HepG2 (cell line): ENCODE data around the gene AK8. TPM values are rescaled to one million over a fixed set of nuclear protein-coding genes. Genes with fewer than 3 reads are reported as not detected.

Experiments
- ATAC-seq: fragments of 200-7000 bp; cut with Tn5 transposase; 3 replicates; pipeline ENCODE4 v1.9.1; 2020; ENCODE audit warnings: mild to moderate bottlenecking, moderate library complexity
- BruUV-seq: library from RNA; stranded (reverse); fragments of 400-500 nt; replicated peaks from 2 replicates; lab custom pipeline; 2021; lab: Mats Ljungman, UMichigan
- CTCF ChIA-PET: fragments of 300-600 bp; formaldehyde crosslinking; extraction: SDS; loops from one replicate; lab custom pipeline; 2021; ENCODE audit warnings: low total read pairs, inconsistent platforms, low intra/inter-chr PET ratio; lab: Yijun Ruan, JAX
- POLR2A ChIA-PET: fragments of 350-600 bp; sonication (Branson Sonifier 250); formaldehyde crosslinking; loops from one replicate; lab custom pipeline; 2020; ENCODE audit warnings: antibody characterized with exemption, inconsistent platforms; lab: Yijun Ruan, JAX
- DNase-seq: peaks from one replicate; pipeline ENCODE4 v3.0.0-alpha.2; 2015; ENCODE audit warnings: low spot score
- FAIRE-seq: peaks from 3 replicates; lab custom pipeline; 2011; peaks lifted over from hg19 to GRCh38; lab: Jason Lieb, UNC
- H2AFZ ChIP-seq: one replicate; pipeline ENCODE4 v1.6.1; 2011; ENCODE audit warnings: low read length, inconsistent platforms
- H3K27ac ChIP-seq: fragments of 300-600 bp; 3 replicates; pipeline ENCODE4 v1.8.0; 2011; ENCODE audit warnings: mixed run types, mild to moderate bottlenecking, mixed read lengths, low read length, inconsistent platforms; ENCODE audit not compliant: insufficient read depth; ENCODE audit errors: extremely low read length
- H3K27me3 ChIP-seq, 2 experiments: fragments of 200-600 bp in 1 of 2; 2 replicates in 1 of 2; 3 replicates in 1 of 2; pipeline versions ENCODE4 v1.6.0 to v1.8.0; 2011; ENCODE audit warnings: low read length in 2 of 2, mild to moderate bottlenecking in 2 of 2, moderate library complexity in 2 of 2, inconsistent platforms in 1 of 2; ENCODE audit not compliant: insufficient read depth in 2 of 2, control insufficient read depth in 1 of 2
- H3K36me3 ChIP-seq, 2 experiments: fragments of 200-600 bp in 1 of 2; replicated peaks in 1 of 2; 2 replicates in 1 of 2; 3 replicates in 1 of 2; pipeline versions ENCODE4 v1.5.1 to v1.8.0; 2011; ENCODE audit warnings: low read length in 2 of 2, inconsistent platforms in 1 of 2; ENCODE audit not compliant: insufficient read depth in 2 of 2, control insufficient read depth in 1 of 2
- H3K4me1 ChIP-seq: 2 replicates; pipeline ENCODE4 v1.5.1; 2012; ENCODE audit warnings: low read length, inconsistent platforms; ENCODE audit not compliant: insufficient read depth
- H3K4me2 ChIP-seq: 2 replicates; pipeline ENCODE4 v1.6.0; 2011; ENCODE audit warnings: low read depth, low read length, inconsistent platforms
- H3K4me3 ChIP-seq, 3 experiments: fragments of 200-600 bp in 1 of 3; sonication (generic), shearing (Covaris generic) in 1 of 3; replicated peaks in 1 of 3; 2 replicates each; pipeline ENCODE4 v1.5.1; 2011 to 2016; ENCODE audit warnings: low read length in 3 of 3, inconsistent platforms in 2 of 3, low read depth in 2 of 3, mild to moderate bottlenecking in 2 of 3, control low read depth in 1 of 3, mixed read lengths in 1 of 3; ENCODE audit not compliant: insufficient read depth in 1 of 3
- H3K79me2 ChIP-seq: one replicate; pipeline ENCODE4 v1.6.1; 2011; ENCODE audit warnings: low read length, inconsistent platforms; ENCODE audit not compliant: insufficient read depth
- H3K9ac ChIP-seq: 2 replicates; pipeline ENCODE4 v1.6.0; 2011; ENCODE audit warnings: mild to moderate bottlenecking, low read depth, low read length, inconsistent platforms; ENCODE audit not compliant: insufficient read depth
- H3K9me3 ChIP-seq: 2 replicates; pipeline ENCODE4 v1.5.1; 2012; ENCODE audit warnings: mild to moderate bottlenecking, low read length
- H4K20me1 ChIP-seq: 2 replicates; pipeline ENCODE4 v1.6.0; 2011; ENCODE audit warnings: inconsistent platforms, mild to moderate bottlenecking, low read length, moderate library complexity; ENCODE audit not compliant: insufficient read depth
- HNF1B ChIP-seq: sonication (generic); formaldehyde crosslinking; IDR thresholded peaks from 2 replicates; pipeline ENCODE4 v1.5.1; 2020; ENCODE audit warnings: mild to moderate bottlenecking, moderate library complexity, missing genetic modification reagents
- HOXA5 ChIP-seq: sonication (generic); formaldehyde crosslinking; IDR thresholded peaks from 2 replicates; pipeline ENCODE4 v1.4.0; 2020; ENCODE audit warnings: missing genetic modification reagents
- MAFK ChIP-seq, 2 experiments: IDR thresholded peaks in 1 of 2; conservative IDR thresholded peaks in 1 of 2; 2 replicates each; pipeline ENCODE4 v1.6.1; 2011; ENCODE audit warnings: improper control_type of control experiment in 2 of 2, low read length in 2 of 2
- MIER3 ChIP-seq: IDR thresholded peaks from 2 replicates; pipeline ENCODE4 v1.6.1; 2016; ENCODE audit warnings: missing compliant biosample characterization, borderline replicate concordance
- NRL ChIP-seq: sonication (generic); formaldehyde crosslinking; IDR thresholded peaks from 2 replicates; pipeline ENCODE4 v1.5.0; 2020; ENCODE audit warnings: missing genetic modification reagents, mild to moderate bottlenecking, moderate library complexity, borderline replicate concordance
- RELA ChIP-seq: sonication (generic); formaldehyde crosslinking; IDR thresholded peaks from 2 replicates; pipeline ENCODE4 v1.4.0; 2020; ENCODE audit warnings: missing genetic modification reagents
- REPIN1 ChIP-seq: sonication (generic); formaldehyde crosslinking; IDR thresholded peaks from 2 replicates; pipeline ENCODE4 v1.8.0; 2022; ENCODE audit warnings: missing genetic modification reagents, low read depth, mild to moderate bottlenecking, borderline replicate concordance
- SALL1 ChIP-seq: sonication (generic); formaldehyde crosslinking; IDR thresholded peaks from 2 replicates; pipeline ENCODE4 v1.8.0; 2022; ENCODE audit warnings: mild to moderate bottlenecking, missing genetic modification reagents
- SCMH1 ChIP-seq: sonication (generic); formaldehyde crosslinking; IDR thresholded peaks from 2 replicates; pipeline ENCODE4 v1.9.0; 2021; ENCODE audit warnings: missing genetic modification reagents, mild to moderate bottlenecking, borderline replicate concordance
- SKIL ChIP-seq: sonication (generic); formaldehyde crosslinking; IDR thresholded peaks from 2 replicates; pipeline ENCODE4 v1.8.0; 2022; ENCODE audit warnings: missing genetic modification reagents, mild to moderate bottlenecking, moderate library complexity, borderline replicate concordance
- SOX6 ChIP-seq, 2 experiments: fragments of 450-650 bp in 1 of 2; sonication (generic) in 1 of 2; formaldehyde crosslinking in 1 of 2; IDR thresholded peaks; 2 replicates each; pipeline versions ENCODE4 v1.4.0 to v1.6.1; 2017 to 2020; ENCODE audit warnings: antibody characterized with exemption in 1 of 2, mild to moderate bottlenecking in 1 of 2, missing genetic modification reagents in 1 of 2
- TCF12 ChIP-seq, 2 experiments: fragments of 450-650 bp in 1 of 2; sonication (generic) in 1 of 2; formaldehyde crosslinking in 1 of 2; IDR thresholded peaks; 2 replicates each; pipeline versions ENCODE4 v1.6.1 to v1.8.0; 2017 to 2022; ENCODE audit warnings: antibody characterized with exemption in 1 of 2, mild to moderate bottlenecking in 1 of 2, missing genetic modification reagents in 1 of 2, moderate library complexity in 1 of 2
- TRIM24 ChIP-seq: sonication (generic); formaldehyde crosslinking; IDR thresholded peaks from 2 replicates; pipeline ENCODE4 v1.8.0; 2022; ENCODE audit warnings: mild to moderate bottlenecking, missing genetic modification reagents
- ZNF224 ChIP-seq: sonication (generic); formaldehyde crosslinking; IDR thresholded peaks from 2 replicates; pipeline ENCODE4 v1.5.0; 2020; ENCODE audit warnings: mild to moderate bottlenecking, missing genetic modification reagents
- ZNF24 ChIP-seq: fragments of 450-650 bp; IDR thresholded peaks from 2 replicates; pipeline ENCODE4 v1.6.1; 2017; ENCODE audit warnings: antibody characterized with exemption, mild to moderate bottlenecking
- WGBS: methylation state at CpG from one replicate; pipeline ENCODE4 v1.1.6; 2017; ENCODE audit warnings: low lambda C conversion rate; 5-methylcytosine and 5-hydroxymethylcytosine counted together
- in situ Hi-C: cut with HindIII; loops from 2 replicates; pipeline ENCODE4 v1.10.0; 2017; ENCODE audit warnings: low pct_unique_long_range_greater_than_20kb; ENCODE audit not compliant: extremely low pct_ligation_motif_present
- intact Hi-C: fragments of 100-400 bp; cut with micrococcal nuclease; formaldehyde crosslinking; loops from one replicate; pipeline ENCODE4 v1.10.0; 2022; ENCODE audit not compliant: unreplicated experiment
- polyA plus RNA-seq, 8 experiments: library from polyadenylated mRNA; depleted of rRNA in 3 of 8; stranded (reverse) in 7 of 8; unstranded in 1 of 8; fragments of >200 nt; fragmentation: Illumina TruSeq in 4 of 8; extraction: Trizol in 4 of 8; gene quantifications; 2 replicates each; pipeline versions ENCODE4 v1.2.1 to v1.2.3, GENCODE V29; 2011 to 2016; ENCODE audit warnings: low read depth in 4 of 8, missing spikeins in 1 of 8, mixed read lengths in 1 of 8; ENCODE audit not compliant: insufficient read depth in 1 of 8
- total RNA-seq, 5 experiments: library from RNA; depleted of rRNA; stranded (reverse); fragments of >200 nt; fragmentation: Illumina TruSeq; extraction: Trizol; gene quantifications; 2 replicates each; pipeline ENCODE4 v1.2.3, GENCODE V29; 2016; ENCODE audit warnings: low read depth in 1 of 5

AK8 gene
- total and polyA plus RNA-seq, 2 of the 13 experiments (the other 11 are each of a cell fraction or from before 2014, with no cell fraction given): 0.11 TPM; not detected in 1

GRCh38 chr9:132769906-132770769 is 107.9 kb downstream of the AK8 start (continued):
- TF ChIP-seq MIER3 (0 out of 2 replicates have a peak, but pooled peaks have one; percentile 25), SKIL (CRISPR knock-in tag) (0 out of 2 replicates have a peak, but pooled peaks have one; percentile 17), ZNF224 (CRISPR knock-in tag) (peak; percentile 35; the same call in 1 of the 2 replicates)
- TF ChIP-seq, all 625 proteins: peak for 68

- no peaks in the 10 kb centered on the region for H4K20me1 ChIP-seq
- H3K27ac ChIP-seq: peak overlapping the region; percentile 36
- H3K4me1 ChIP-seq: peaks cover 10% of the 10 kb centered on the region; the same call in 1 of the 2 replicates
- H3K4me2 ChIP-seq: peak overlapping the region; percentile 84
- H3K27me3 ChIP-seq: no peaks in the 10 kb centered on the region; a peak in 1 of 5 replicates
- POLR2A ChIA-PET: interaction anchor here (0.9 kb wide), 1 partner anchor 98 kb away, joined by 3 read pairs; no protein-coding TSS in a partner anchor
- in situ Hi-C loops (no loop called here), intact Hi-C loops (no loop called here)
- no peaks in the 10 kb centered on the region for H3K36me3 ChIP-seq
- TSS peak; percentile 99 for BruUV-seq
- peak; percentile 85 for ATAC-seq
- peak overlapping the region; percentile 75 for H3K9ac ChIP-seq
- no peaks in the 10 kb centered on the region for H3K79me2 ChIP-seq
- peak overlapping the region; percentile 49 for H2AFZ ChIP-seq
- peak overlapping the region; percentile 62 to 88 (median 73) for H3K4me3 ChIP-seq
- WGBS: 1% methylated on average over 14 of the region's 25 CpGs
- FAIRE-seq: peak; percentile 65
- H3K9me3 ChIP-seq: 0 out of 2 replicates have a peak, but pooled peaks cover 7% of the 10 kb centered on the region
- DNase-seq: peak; percentile 58
- CTCF ChIA-PET: interaction anchor here (0.9 kb wide), 1 partner anchor 31 kb away, joined by 3 read pairs; no protein-coding TSS in a partner anchor
- TF ChIP-seq ZNF24 (no peak), HNF1B (CRISPR knock-in tag) (no peak; the same call in 1 of the 2 replicates), NRL (no peak), REPIN1 (no peak), SALL1 (CRISPR knock-in tag) (peak; percentile 20; the same call in 1 of the 2 replicates), RELA (CRISPR knock-in tag) (no peak), SCMH1 (CRISPR knock-in tag) (no peak), TCF12 (IDR thresholded peaks at IDR 0.05) (no peak), TCF12 (CRISPR knock-in tag; IDR thresholded peaks at IDR 0.05) (0 out of 2 replicates have a peak, but pooled peaks have one; percentile 21), TRIM24 (no peak), SOX6 (IDR thresholded peaks at IDR 0.05) (no peak), SOX6 (CRISPR knock-in tag; IDR thresholded peaks at IDR 0.05) (no peak), MAFK (conservative IDR thresholded peaks at IDR 0.05 in 1 of 2, IDR thresholded peaks at IDR 0.05 in 1 of 2; ENCODE audit: low read length in 2 of 2) (no peak), HOXA5 (CRISPR knock-in tag) (no peak)
These were observed 108.9 kb downstream of the AK8 start for GRCh38 chr9:132768932-132769905.
